Keratinocyte (primary cell): ENCODE measurements around the gene SLC12A8. TPM values are rescaled to one million over a fixed set of nuclear protein-coding genes. Genes with fewer than 3 reads are reported as not detected.

Experiments
- DNase-seq: peaks from one replicate; pipeline ENCODE4 v3.0.0-alpha.2; 2011; ENCODE audit warnings: low read depth, missing footprints, low spot score
- FAIRE-seq: peaks from 2 replicates; lab custom pipeline; 2011; peaks lifted over from hg19 to GRCh38; lab: Jason Lieb, UNC
- H2AFZ ChIP-seq: 2 replicates; pipeline ENCODE4 v1.6.0; 2012; ENCODE audit warnings: low read length, control low read depth, inconsistent platforms; ENCODE audit not compliant: control insufficient read depth
- H3K27ac ChIP-seq: 2 replicates; pipeline ENCODE4 v1.5.1; 2011; ENCODE audit warnings: low read length; ENCODE audit not compliant: control insufficient read depth, insufficient read depth
- H3K27me3 ChIP-seq: 3 replicates; pipeline ENCODE4 v1.6.0; 2011; ENCODE audit warnings: low read length; ENCODE audit not compliant: control insufficient read depth, insufficient read depth; ENCODE audit errors: extremely low read depth
- H3K36me3 ChIP-seq, 2 experiments: 2 replicates in 1 of 2; 3 replicates in 1 of 2; pipeline ENCODE4 v1.5.1; 2011; ENCODE audit warnings: low read length in 2 of 2, mild to moderate bottlenecking in 1 of 2; ENCODE audit not compliant: control insufficient read depth in 2 of 2, insufficient read depth in 2 of 2; ENCODE audit errors: extremely low read depth in 1 of 2
- H3K4me1 ChIP-seq: 3 replicates; pipeline ENCODE4 v1.5.1; 2011; ENCODE audit warnings: low read length; ENCODE audit not compliant: control insufficient read depth, insufficient read depth; ENCODE audit errors: extremely low read depth
- H3K4me2 ChIP-seq: 3 replicates; pipeline ENCODE4 v1.6.0; 2011; ENCODE audit warnings: low read depth, low read length; ENCODE audit not compliant: control insufficient read depth, insufficient read depth; ENCODE audit errors: extremely low read depth
- H3K4me3 ChIP-seq, 3 experiments: fragments of 200-600 bp in 1 of 3; sonication (generic) in 1 of 3; 2 replicates in 2 of 3; 3 replicates in 1 of 3; pipeline ENCODE4 v1.5.1; 2011 to 2016; ENCODE audit warnings: low read length in 3 of 3, mild to moderate bottlenecking in 3 of 3, control low read depth in 2 of 3, inconsistent platforms in 1 of 3, low read depth in 1 of 3, mixed read lengths in 1 of 3, mixed run types in 1 of 3, moderate library complexity in 1 of 3; ENCODE audit not compliant: control insufficient read depth in 2 of 3, insufficient read depth in 2 of 3; ENCODE audit errors: extremely low read depth in 1 of 3
- H3K79me2 ChIP-seq: 2 replicates; pipeline ENCODE4 v1.6.0; 2012; ENCODE audit warnings: low read length; ENCODE audit not compliant: control insufficient read depth, insufficient read depth
- H3K9ac ChIP-seq: 3 replicates; pipeline ENCODE4 v1.6.0; 2011; ENCODE audit warnings: low read length; ENCODE audit not compliant: control insufficient read depth, insufficient read depth; ENCODE audit errors: extremely low read depth
- H3K9me1 ChIP-seq: 3 replicates; pipeline ENCODE4 v1.6.0; 2011; ENCODE audit warnings: low read length; ENCODE audit not compliant: control insufficient read depth, insufficient read depth; ENCODE audit errors: extremely low read depth
- H3K9me3 ChIP-seq: 2 replicates; pipeline ENCODE4 v1.5.1; 2012; ENCODE audit warnings: low read depth, low read length; ENCODE audit not compliant: control insufficient read depth
- H4K20me1 ChIP-seq: 3 replicates; pipeline ENCODE4 v1.6.0; 2011; ENCODE audit warnings: low read length; ENCODE audit not compliant: control insufficient read depth, insufficient read depth; ENCODE audit errors: extremely low read depth
- EZH2 ChIP-seq: IDR thresholded peaks from one replicate; pipeline ENCODE4 v1.6.1; 2012; ENCODE audit warnings: inconsistent platforms, mild to moderate bottlenecking, low read length, moderate library complexity
- dilution Hi-C: fragments of 300-500 bp; cut with MboI; formaldehyde crosslinking; loops from one replicate; pipeline ENCODE4 v1.7.0; 2020; ENCODE audit warnings: low sequenced_read_pairs; ENCODE audit not compliant: extremely low pct_ligation_motif_present
- polyA plus RNA-seq, 5 experiments: library from polyadenylated mRNA; depleted of rRNA in 3 of 5; stranded (reverse) in 3 of 5; stranded (forward) in 1 of 5; unstranded in 1 of 5; fragments of >200 nt; gene quantifications; 1 replicate in 1 of 5; 2 replicates in 3 of 5; 3 replicates in 1 of 5; pipeline versions ENCODE4 v1.2.1 to v1.2.3, GENCODE V29; 2011 to 2012; ENCODE audit warnings: missing spikeins in 2 of 5, low read depth in 1 of 5, low replicate concordance in 1 of 5
- TF ChIP-seq, protein P1 (sequence below), 3 experiments: IDR thresholded peaks in 1 of 3; conservative IDR thresholded peaks in 1 of 3; optimal IDR thresholded peaks in 1 of 3; 2 replicates in 2 of 3; 3 replicates in 1 of 3; pipeline versions ENCODE3 to v1.5.1; 2011; ENCODE audit warnings: low read length in 3 of 3, mild to moderate bottlenecking in 3 of 3, moderate library complexity in 2 of 3, control low read depth in 1 of 3, inconsistent platforms in 1 of 3; ENCODE audit not compliant: insufficient read depth in 2 of 3; ENCODE audit errors: extremely low read depth in 1 of 3

Gene SLC12A8
- polyA plus RNA-seq, 1 donor (not counting 4 experiments of a cell fraction or from before 2014, with no cell fraction given), result 6.9 TPM

- TF ChIP-seq, protein P1, sequence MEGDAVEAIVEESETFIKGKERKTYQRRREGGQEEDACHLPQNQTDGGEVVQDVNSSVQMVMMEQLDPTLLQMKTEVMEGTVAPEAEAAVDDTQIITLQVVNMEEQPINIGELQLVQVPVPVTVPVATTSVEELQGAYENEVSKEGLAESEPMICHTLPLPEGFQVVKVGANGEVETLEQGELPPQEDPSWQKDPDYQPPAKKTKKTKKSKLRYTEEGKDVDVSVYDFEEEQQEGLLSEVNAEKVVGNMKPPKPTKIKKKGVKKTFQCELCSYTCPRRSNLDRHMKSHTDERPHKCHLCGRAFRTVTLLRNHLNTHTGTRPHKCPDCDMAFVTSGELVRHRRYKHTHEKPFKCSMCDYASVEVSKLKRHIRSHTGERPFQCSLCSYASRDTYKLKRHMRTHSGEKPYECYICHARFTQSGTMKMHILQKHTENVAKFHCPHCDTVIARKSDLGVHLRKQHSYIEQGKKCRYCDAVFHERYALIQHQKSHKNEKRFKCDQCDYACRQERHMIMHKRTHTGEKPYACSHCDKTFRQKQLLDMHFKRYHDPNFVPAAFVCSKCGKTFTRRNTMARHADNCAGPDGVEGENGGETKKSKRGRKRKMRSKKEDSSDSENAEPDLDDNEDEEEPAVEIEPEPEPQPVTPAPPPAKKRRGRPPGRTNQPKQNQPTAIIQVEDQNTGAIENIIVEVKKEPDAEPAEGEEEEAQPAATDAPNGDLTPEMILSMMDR (optimal IDR thresholded peaks at IDR 0.05 in 1 of 3, IDR thresholded peaks at IDR 0.05 in 1 of 3, conservative IDR thresholded peaks at IDR 0.05 in 1 of 3; ENCODE audit: extremely low read depth in 1 of 3, insufficient read depth in 2 of 3, low read length in 3 of 3), result no peak
- DNase-seq (no peak), FAIRE-seq (no peak)
- H3K36me3 ChIP-seq, result peaks cover 17 to 22% of the 10 kb centered on the region in 2 experiments
- H2AFZ ChIP-seq, result no peak overlapping the region
- no peaks in the 10 kb centered on the region for H3K27me3 ChIP-seq
- H4K20me1 ChIP-seq, result no peaks in the 10 kb centered on the region
- H3K27ac ChIP-seq, result no peak overlapping the region
- H3K9me3 ChIP-seq, result no peaks in the 10 kb centered on the region
- no peak overlapping the region for H3K4me2 ChIP-seq
- dilution Hi-C loops, result no loop called here
- no peak overlapping the region for H3K4me3 ChIP-seq
- no peaks in the 10 kb centered on the region for H3K9me1 ChIP-seq
- H3K4me1 ChIP-seq, result peaks cover 2% of the 10 kb centered on the region
- H3K9ac ChIP-seq, result no peak overlapping the region
- no peaks in the 10 kb centered on the region for H3K79me2 ChIP-seq
These were observed 23.6 kb downstream of the SLC12A8 start for GRCh38 chr3:125188955-125189354.

DNA sequence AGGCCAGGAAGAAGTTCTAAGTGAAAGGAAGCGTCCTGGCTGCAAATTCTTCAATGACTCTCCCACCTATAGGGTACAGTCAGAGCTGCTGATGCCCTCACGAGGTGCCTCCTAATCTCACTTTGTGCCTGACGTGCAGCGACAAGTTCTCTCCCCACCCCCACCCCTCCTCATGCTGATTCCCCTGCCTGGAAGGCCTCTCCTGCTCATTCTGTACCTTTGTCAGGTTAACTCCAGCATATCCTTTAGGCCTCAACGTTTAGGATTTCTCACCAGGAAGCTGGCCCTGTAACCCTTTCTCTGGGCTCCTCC, 25.0 kb downstream of the SLC12A8 start:
- no peak overlapping the region for H3K27ac ChIP-seq
- H3K27me3 ChIP-seq, result no peaks in the 10 kb centered on the region
- no peaks in the 10 kb centered on the region for H4K20me1 ChIP-seq
- dilution Hi-C loops, result no loop called here
- H3K9me3 ChIP-seq, result no peaks in the 10 kb centered on the region
- H3K4me3 ChIP-seq, result no peak overlapping the region
- no peaks in the 10 kb centered on the region for H3K4me1 ChIP-seq
- H3K9me1 ChIP-seq, result no peaks in the 10 kb centered on the region
- DNase-seq (no peak), FAIRE-seq (peak; percentile 9)
- H3K4me2 ChIP-seq, result no peak overlapping the region
- H2AFZ ChIP-seq, result no peak overlapping the region
- no peak for TF ChIP-seq EZH2
- TF ChIP-seq, protein P1 (optimal IDR thresholded peaks at IDR 0.05 in 1 of 3, IDR thresholded peaks at IDR 0.05 in 1 of 3, conservative IDR thresholded peaks at IDR 0.05 in 1 of 3; ENCODE audit: extremely low read depth in 1 of 3, insufficient read depth in 2 of 3, low read length in 3 of 3), result no peak
- peaks cover 14 to 22% of the 10 kb centered on the region in 2 experiments for H3K36me3 ChIP-seq
- H3K79me2 ChIP-seq, result no peaks in the 10 kb centered on the region
- no peak overlapping the region for H3K9ac ChIP-seq
